SH-SY5Y (cell line): Measurements from ENCODE around the gene RAI14.

Source experiments
- GATA2 ChIP-seq: IDR thresholded peaks from 2 replicates; pipeline ENCODE4 v1.6.1; 2011; ENCODE audit warnings: mild to moderate bottlenecking, low read depth, low read length
- GATA3 ChIP-seq: IDR thresholded peaks from 2 replicates; pipeline ENCODE4 v1.6.1; 2011; ENCODE audit warnings: low read depth, mild to moderate bottlenecking, low read length, moderate library complexity

GRCh38 chr5:34731435-34732232 is 75.5 kb downstream of the RAI14 start:
- TF ChIP-seq GATA3 (no peak), GATA2 (no peak)
